ENCODE measurements around the gene WDR4.
A peak's percentile ranks its signal among the peaks of the same experiment; 100 is the strongest.

Gene WDR4

DNA sequence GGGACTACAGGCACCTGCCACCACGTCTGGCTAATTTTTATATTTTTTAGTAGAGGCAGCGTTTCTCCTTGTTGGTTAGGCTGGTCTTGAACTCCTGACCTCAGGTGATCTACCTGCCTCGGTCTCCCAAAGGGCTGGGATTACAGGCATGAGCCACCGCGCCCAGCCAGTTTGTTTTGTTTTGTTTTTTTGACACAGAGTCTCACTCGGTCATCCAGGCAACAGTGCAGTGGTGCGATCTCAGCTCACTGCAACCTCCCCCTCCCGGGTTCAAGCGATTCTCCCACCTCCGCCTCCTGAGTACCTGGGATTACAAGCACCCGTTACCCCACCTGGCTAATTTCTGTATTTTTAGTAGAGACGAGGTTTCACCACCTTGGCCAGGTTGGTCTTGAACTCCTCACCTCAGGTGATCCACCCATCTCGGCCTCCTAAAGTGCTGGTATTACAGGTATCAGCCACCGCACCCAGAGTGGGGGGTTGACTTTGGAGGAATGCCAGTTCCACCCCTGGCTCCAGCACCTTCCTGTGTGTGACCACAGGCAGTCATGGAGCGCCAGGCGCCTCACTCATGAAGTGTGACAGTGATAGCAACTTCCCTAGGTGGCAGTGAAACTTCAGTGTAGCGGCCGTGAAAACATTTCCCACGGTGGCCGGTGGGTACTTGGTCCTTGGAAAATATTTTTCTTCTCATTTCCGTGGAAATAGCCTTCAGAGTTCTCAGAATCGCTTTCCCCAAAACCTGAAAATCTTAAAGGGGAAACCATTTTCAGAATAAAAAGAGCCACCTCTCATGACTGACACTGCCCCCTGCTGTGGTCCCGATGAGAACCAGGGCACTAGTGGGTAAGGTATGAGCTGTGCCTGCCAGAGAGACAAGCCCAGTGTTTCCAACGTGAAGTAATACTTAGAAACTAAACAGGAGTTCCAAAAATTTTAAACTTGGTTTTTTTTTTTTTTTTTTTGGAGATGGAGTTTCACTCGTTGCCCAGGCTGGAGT lies 48.6 kb downstream of the WDR4 start:
- ChIA-PET POLR2A (no interaction called here), CTCF (no interaction called here)
- no peak for DNase-seq (ENCODE audit: extremely low spot score)
- TF ChIP-seq L3MBTL2 (conservative IDR thresholded peaks at IDR 0.05), result no peak
- TF ChIP-seq, protein P1, sequence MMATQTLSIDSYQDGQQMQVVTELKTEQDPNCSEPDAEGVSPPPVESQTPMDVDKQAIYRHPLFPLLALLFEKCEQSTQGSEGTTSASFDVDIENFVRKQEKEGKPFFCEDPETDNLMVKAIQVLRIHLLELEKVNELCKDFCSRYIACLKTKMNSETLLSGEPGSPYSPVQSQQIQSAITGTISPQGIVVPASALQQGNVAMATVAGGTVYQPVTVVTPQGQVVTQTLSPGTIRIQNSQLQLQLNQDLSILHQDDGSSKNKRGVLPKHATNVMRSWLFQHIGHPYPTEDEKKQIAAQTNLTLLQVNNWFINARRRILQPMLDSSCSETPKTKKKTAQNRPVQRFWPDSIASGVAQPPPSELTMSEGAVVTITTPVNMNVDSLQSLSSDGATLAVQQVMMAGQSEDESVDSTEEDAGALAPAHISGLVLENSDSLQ (IDR thresholded peaks at IDR 0.05), result peak; percentile 71
- no peak for TF ChIP-seq FOXK2 (IDR thresholded peaks at IDR 0.05)

DNA sequence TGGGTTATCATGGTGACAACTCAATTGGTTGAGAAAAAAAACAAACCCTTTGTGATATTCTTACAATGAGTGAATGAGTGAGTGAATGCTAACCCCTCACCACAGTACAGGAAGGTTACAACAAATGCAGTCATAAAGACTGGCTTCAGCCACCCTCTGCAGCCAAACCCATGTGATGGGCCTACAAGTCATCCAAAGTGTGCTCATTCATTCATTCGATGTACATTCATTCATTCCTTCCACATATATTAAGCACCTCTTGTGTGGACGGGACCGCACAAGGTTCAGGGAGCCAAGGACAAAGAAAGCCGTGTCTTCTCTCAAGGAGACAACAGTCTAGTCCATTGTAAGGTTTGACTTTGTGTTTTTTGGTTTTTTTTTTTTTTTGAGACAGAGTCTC lies 49.4 kb downstream of the WDR4 start:
- no peak for TF ChIP-seq TARDBP (IDR thresholded peaks at IDR 0.05)
- no peak for TF ChIP-seq FOXK2 (IDR thresholded peaks at IDR 0.05)
- no peak for TF ChIP-seq ELF4 (IDR thresholded peaks at IDR 0.05)
- TF ChIP-seq ARNT (IDR thresholded peaks at IDR 0.05), result no peak
- TF ChIP-seq, protein P1 (IDR thresholded peaks at IDR 0.05), result no peak
- no peak for TF ChIP-seq BHLHE40 (IDR thresholded peaks at IDR 0.05; ENCODE audit: borderline replicate concordance)
- POLR2A ChIA-PET, result no interaction called here
- peak; percentile 5 for DNase-seq (ENCODE audit: extremely low spot score)
- CTCF ChIA-PET, result no interaction called here

DNA sequence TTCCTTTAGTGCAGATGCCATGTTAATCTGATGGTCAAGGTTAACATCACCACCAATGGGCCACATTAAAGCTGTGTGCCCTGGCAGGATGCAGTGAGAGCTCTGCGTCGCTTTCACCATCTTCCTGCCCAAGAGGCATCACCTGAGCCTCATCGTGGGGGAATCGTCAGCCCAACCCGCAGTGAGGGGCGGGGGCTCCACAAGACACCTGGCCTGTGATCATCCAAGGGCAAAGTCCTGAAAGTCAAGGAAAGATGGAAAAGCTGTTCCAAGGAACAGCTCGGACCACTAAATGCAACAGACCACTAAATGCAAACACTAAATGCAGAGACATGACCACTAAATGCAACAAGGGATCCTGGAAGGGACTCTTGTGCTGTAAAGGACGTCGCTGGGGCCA lies 49.9 kb downstream of the WDR4 start:
- POLR2A ChIA-PET, result no interaction called here
- CTCF ChIA-PET, result no interaction called here
- TF ChIP-seq CTBP1 (IDR thresholded peaks at IDR 0.05; ENCODE audit: borderline replicate concordance) (no peak), HDGF (IDR thresholded peaks at IDR 0.05; ENCODE audit: borderline replicate concordance) (no peak), SP1 (IDR thresholded peaks at IDR 0.05) (no peak), SUZ12 (IDR thresholded peaks at IDR 0.05) (no peak), ZNF384 (IDR thresholded peaks at IDR 0.05) (no peak), ELF4 (IDR thresholded peaks at IDR 0.05) (no peak), L3MBTL2 (conservative IDR thresholded peaks at IDR 0.05) (no peak), LEF1 (IDR thresholded peaks at IDR 0.05; ENCODE audit: borderline replicate concordance) (no peak), FOXM1 (IDR thresholded peaks at IDR 0.05; ENCODE audit: borderline replicate concordance) (no peak), FOXA1 (IDR thresholded peaks at IDR 0.05) (no peak)
- no peak for DNase-seq (ENCODE audit: extremely low spot score)

DNA sequence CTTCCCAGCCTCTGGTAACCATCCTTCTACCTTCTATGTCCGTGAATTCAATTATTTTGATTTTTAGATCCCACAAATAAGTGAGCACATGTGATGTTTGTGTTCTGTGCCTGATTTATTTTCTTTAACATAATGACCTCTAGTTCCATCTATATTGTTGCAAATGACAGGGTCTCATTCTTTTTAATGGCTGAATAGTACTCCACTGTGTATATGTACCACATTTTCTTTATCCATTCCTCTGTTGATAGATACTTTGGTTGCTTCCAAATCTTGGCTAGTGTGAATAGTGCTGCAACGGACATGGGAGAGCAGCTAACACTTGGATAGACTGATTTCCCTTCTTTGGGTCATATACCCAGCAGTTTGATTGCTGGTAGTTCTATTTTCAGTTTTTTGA lies 51.8 kb downstream of the WDR4 start:
- ChIA-PET CTCF (no interaction called here), POLR2A (no interaction called here)
- TF ChIP-seq SUZ12 (IDR thresholded peaks at IDR 0.05) (no peak), ARNT (IDR thresholded peaks at IDR 0.05) (no peak), HDGF (IDR thresholded peaks at IDR 0.05; ENCODE audit: borderline replicate concordance) (no peak), FOXM1 (IDR thresholded peaks at IDR 0.05; ENCODE audit: borderline replicate concordance) (no peak), CTBP1 (IDR thresholded peaks at IDR 0.05; ENCODE audit: borderline replicate concordance) (no peak)
- TF ChIP-seq, protein P1 (IDR thresholded peaks at IDR 0.05), result no peak
- no peak for DNase-seq (ENCODE audit: extremely low spot score)

DNA sequence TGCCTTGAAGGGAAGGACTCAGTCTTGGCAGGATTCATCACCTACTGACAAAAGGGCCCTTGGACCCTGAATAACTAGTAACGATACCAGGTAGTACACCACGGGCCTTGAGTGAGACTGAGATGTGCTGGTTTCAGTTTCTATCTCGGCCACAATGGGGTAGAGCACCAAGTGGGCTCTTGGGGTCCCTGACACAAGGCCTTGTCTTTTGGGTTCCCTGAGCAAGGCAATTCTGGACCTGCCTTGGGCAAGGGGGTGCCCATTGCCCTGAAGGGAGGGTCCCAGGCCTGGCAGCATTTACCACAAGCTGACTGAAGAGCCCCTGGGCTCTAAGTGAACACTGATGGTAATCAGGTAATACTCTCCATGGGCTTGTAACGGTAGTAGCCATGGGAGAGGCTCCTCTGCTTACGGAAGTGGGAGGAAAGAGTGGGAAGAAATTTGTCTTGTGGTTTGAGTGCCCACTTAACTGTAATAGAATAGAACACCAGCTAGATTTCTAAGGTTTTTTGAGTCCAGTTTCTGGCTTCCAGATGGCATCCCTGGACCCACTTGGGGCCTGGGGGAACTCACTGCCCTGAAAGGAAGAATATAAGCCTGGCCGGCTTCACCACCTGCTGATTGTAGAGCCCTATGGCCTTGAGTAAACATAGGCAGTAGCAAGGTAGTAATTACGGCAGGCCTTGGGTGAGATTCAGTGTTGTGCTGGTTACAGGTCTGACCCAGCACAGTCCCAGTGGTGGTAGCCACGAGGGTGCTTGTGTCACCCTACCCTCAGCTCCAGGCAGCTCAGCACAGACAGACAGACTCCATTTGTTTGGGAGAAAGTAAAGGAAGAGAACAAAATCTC lies 58.5 kb downstream of the WDR4 start:
- POLR2A ChIA-PET, result no interaction called here
- CTCF ChIA-PET, result no interaction called here
- DNase-seq (ENCODE audit: extremely low spot score), result no peak
- TF ChIP-seq SP1 (IDR thresholded peaks at IDR 0.05) (no peak), LEF1 (IDR thresholded peaks at IDR 0.05; ENCODE audit: borderline replicate concordance) (no peak), FOXK2 (IDR thresholded peaks at IDR 0.05) (no peak), ZNF384 (IDR thresholded peaks at IDR 0.05) (no peak), TARDBP (IDR thresholded peaks at IDR 0.05) (no peak), FOXM1 (IDR thresholded peaks at IDR 0.05; ENCODE audit: borderline replicate concordance) (no peak), CTBP1 (IDR thresholded peaks at IDR 0.05; ENCODE audit: borderline replicate concordance) (no peak), HDGF (IDR thresholded peaks at IDR 0.05; ENCODE audit: borderline replicate concordance) (no peak), NFRKB (IDR thresholded peaks at IDR 0.05) (no peak)

DNA sequence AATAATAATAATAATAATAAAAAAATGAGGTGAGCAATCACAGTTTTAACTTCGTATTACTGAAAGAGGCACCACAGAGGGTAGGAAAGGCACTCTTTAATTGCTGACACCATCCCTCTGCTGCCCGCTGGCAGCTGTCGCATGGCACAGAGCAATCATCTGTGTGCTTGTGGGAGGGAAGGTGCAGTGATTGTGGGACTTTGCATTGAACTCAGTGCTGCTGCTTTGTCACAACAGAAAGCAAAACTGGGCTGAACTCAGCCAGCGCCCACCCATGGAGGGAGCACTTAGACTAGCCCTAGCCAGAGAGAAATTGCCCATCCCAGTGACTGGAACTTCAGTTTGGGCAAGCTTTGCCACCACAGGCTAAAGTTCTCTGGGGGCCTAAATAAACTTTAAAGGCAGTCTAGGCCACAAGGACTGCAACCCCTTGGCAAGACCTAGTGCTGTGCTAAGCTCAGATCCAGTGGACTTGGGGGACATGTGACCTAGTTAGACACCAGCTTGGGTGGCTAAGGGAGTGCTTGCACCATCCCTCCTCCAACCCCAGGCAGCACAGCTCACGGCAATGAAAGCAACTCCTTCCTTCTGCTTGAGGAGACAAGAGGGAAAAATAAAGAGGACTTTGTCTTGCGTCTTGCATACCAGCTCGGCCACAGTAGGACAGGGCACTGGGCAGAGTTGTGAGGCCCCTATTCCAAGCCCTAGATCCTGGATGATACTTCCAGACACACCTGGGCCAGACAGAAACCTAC lies 59.3 kb downstream of the WDR4 start:
- POLR2A ChIA-PET, result no interaction called here
- CTCF ChIA-PET, result no interaction called here
- DNase-seq (ENCODE audit: extremely low spot score), result no peak
- no peak for TF ChIP-seq NFRKB (IDR thresholded peaks at IDR 0.05)
- no peak for TF ChIP-seq BHLHE40 (IDR thresholded peaks at IDR 0.05; ENCODE audit: borderline replicate concordance)

Measured in HEK293T (cell line).